Neural cell (in vitro differentiated cells): ENCODE measurements around the gene GCC1. TPM values are rescaled to one million over a fixed set of nuclear protein-coding genes. Genes with fewer than 3 reads are reported as not detected.

Experiments used
- H2AFZ ChIP-seq: fragments of 200-600, 300-800 bp; sonication (generic), shearing (Covaris generic); 2 replicates; pipeline ENCODE4 v1.6.0; 2014; ENCODE audit warnings: low read depth, mild to moderate bottlenecking, antibody characterized with exemption, low read length, moderate library complexity
- H3F3A ChIP-seq: fragments of 200-600 bp; shearing (Covaris generic); 2 replicates; pipeline ENCODE4 v1.6.1; 2016; ENCODE audit warnings: mild to moderate bottlenecking, moderate library complexity, mixed read lengths, antibody characterized with exemption, low read length; ENCODE audit not compliant: insufficient read depth, poor library complexity, severe bottlenecking
- H3K27ac ChIP-seq: fragments of 200-600, 300-800 bp; sonication (generic), shearing (Covaris generic); 2 replicates; pipeline ENCODE4 v1.5.1; 2014; ENCODE audit warnings: mild to moderate bottlenecking, low read length, moderate library complexity
- H3K27me3 ChIP-seq: fragments of 300-800, 200-600 bp; sonication (generic), shearing (Covaris generic); 2 replicates; pipeline ENCODE4 v1.6.0; 2014; ENCODE audit warnings: mild to moderate bottlenecking, low read depth, low read length, moderate library complexity; ENCODE audit not compliant: insufficient read depth
- H3K36me3 ChIP-seq: fragments of 300-800, 200-600 bp; sonication (generic), shearing (Covaris generic); 2 replicates; pipeline ENCODE4 v1.5.1; 2014; ENCODE audit warnings: mild to moderate bottlenecking, antibody characterized with exemption, low read length, moderate library complexity; ENCODE audit not compliant: insufficient read depth
- H3K4me2 ChIP-seq: fragments of 300-800, 200-600 bp; sonication (generic), shearing (Covaris generic); 2 replicates; pipeline ENCODE4 v1.6.0; 2014; ENCODE audit warnings: mild to moderate bottlenecking, low read length
- H3K4me3 ChIP-seq: fragments of 300-800, 200-600 bp; sonication (generic), shearing (Covaris generic); 2 replicates; pipeline ENCODE4 v1.5.1; 2014; ENCODE audit warnings: mild to moderate bottlenecking, low read length, moderate library complexity
- H3K79me2 ChIP-seq: fragments of 200-600 bp; shearing (Covaris generic); replicated peaks from 2 replicates; pipeline ENCODE4 v1.6.0; 2014; ENCODE audit warnings: mild to moderate bottlenecking, low read length, moderate library complexity; ENCODE audit not compliant: insufficient read depth
- H3K9ac ChIP-seq: fragments of 300-800, 200-600 bp; sonication (generic), shearing (Covaris generic); 2 replicates; pipeline ENCODE4 v1.6.1; 2016; ENCODE audit warnings: mild to moderate bottlenecking, low read length, mixed read lengths
- H3K9me2 ChIP-seq: fragments of 200-600 bp; shearing (Covaris generic); 2 replicates; pipeline ENCODE4 v1.6.1; 2016; ENCODE audit warnings: mild to moderate bottlenecking, low read length, mixed read lengths; ENCODE audit not compliant: insufficient read depth
- H3K9me3 ChIP-seq: fragments of 200-600, 300-800 bp; sonication (generic), shearing (Covaris generic); 2 replicates; pipeline ENCODE4 v1.6.1; 2016; ENCODE audit warnings: mild to moderate bottlenecking, mixed run types, low read length, moderate library complexity, mixed read lengths
- H4K20me1 ChIP-seq: fragments of 200-600 bp; shearing (Covaris generic); 2 replicates; pipeline ENCODE4 v1.6.1; 2016; ENCODE audit warnings: mild to moderate bottlenecking, mixed run types; ENCODE audit not compliant: insufficient read depth
- EP300 ChIP-seq: fragments of 450-650 bp; conservative IDR thresholded peaks from 2 replicates; pipeline ENCODE4 v1.6.1; 2014; ENCODE audit warnings: antibody characterized with exemption, mild to moderate bottlenecking, moderate library complexity; ENCODE audit not compliant: poor library complexity, severe bottlenecking
- EZH2 ChIP-seq: fragments of 200-600, 300-800 bp; shearing (Covaris generic), sonication (generic); IDR thresholded peaks from 2 replicates; pipeline ENCODE4 v1.6.1; 2014; ENCODE audit warnings: antibody characterized with exemption, low read length, borderline replicate concordance, mild to moderate bottlenecking; ENCODE audit not compliant: insufficient read depth, poor library complexity, severe bottlenecking
- MXI1 ChIP-seq: fragments of 450-650 bp; conservative IDR thresholded peaks from 2 replicates; pipeline ENCODE4 v1.6.1; 2014; ENCODE audit warnings: antibody characterized with exemption, mild to moderate bottlenecking; ENCODE audit not compliant: poor library complexity, severe bottlenecking
- POLR2AphosphoS5 ChIP-seq: IDR thresholded peaks from 2 replicates; pipeline ENCODE4 v1.6.1; 2012
- RAD21 ChIP-seq: fragments of 450-650 bp; conservative IDR thresholded peaks from 2 replicates; pipeline ENCODE4 v1.6.1; 2014; ENCODE audit warnings: antibody characterized with exemption, mild to moderate bottlenecking, moderate library complexity
- REST ChIP-seq: IDR thresholded peaks from 2 replicates; pipeline ENCODE4 v1.6.1; 2012; ENCODE audit warnings: borderline replicate concordance
- SMC3 ChIP-seq: fragments of 450-650 bp; conservative IDR thresholded peaks from 2 replicates; pipeline ENCODE4 v1.6.1; 2014; ENCODE audit warnings: antibody characterized with exemption, mild to moderate bottlenecking, moderate library complexity; ENCODE audit not compliant: poor library complexity
- TAF1 ChIP-seq: IDR thresholded peaks from 2 replicates; pipeline ENCODE4 v1.6.1; 2012; ENCODE audit warnings: low read depth
- polyA plus RNA-seq: library from polyadenylated mRNA; depleted of rRNA; stranded (reverse); fragments of >200 nt; gene quantifications from 2 replicates; pipeline ENCODE4 v1.2.3, GENCODE V29; 2014
- TF ChIP-seq, protein P1 (sequence below): fragments of 450-650 bp; IDR thresholded peaks from 2 replicates; pipeline ENCODE4 v1.5.1; 2014; ENCODE audit warnings: antibody characterized with exemption, mild to moderate bottlenecking, moderate library complexity; ENCODE audit not compliant: poor library complexity, severe bottlenecking

Gene GCC1
- polyA plus RNA-seq, 1 donor from 2014 or later: 6.6 TPM

DNA sequence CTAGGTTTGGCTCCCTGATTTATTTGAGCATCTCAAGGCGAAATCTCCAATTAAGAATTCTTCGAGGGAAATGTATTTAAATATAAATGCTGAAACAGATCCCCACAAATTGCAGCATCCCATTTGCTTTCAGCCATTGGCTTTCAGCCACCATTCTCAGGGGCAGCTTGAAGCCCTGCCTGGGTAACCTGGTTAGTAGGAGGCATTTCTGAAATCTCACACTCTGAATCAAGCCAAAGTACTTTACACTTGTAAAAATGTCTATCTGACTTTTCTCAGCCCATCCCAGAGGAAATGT is 49.1 kb downstream of the GCC1 start:
- Histone ChIP-seq H3K4me2 (peak overlapping the region; percentile 60), H3K4me3 (peak overlapping the region; percentile 61), H3K9me3 (no peaks in the 10 kb centered on the region), H3K27ac (no peak overlapping the region), H3K9ac (no peak overlapping the region), H3K36me3 (no peaks in the 10 kb centered on the region), H2AFZ (no peak overlapping the region), H3K27me3 (peaks cover 58% of the 10 kb centered on the region), H4K20me1 (no peaks in the 10 kb centered on the region), H3K9me2 (no peaks in the 10 kb centered on the region), H3K79me2 (no peaks in the 10 kb centered on the region), H3F3A (no peaks in the 10 kb centered on the region)
- TF ChIP-seq, protein P1, sequence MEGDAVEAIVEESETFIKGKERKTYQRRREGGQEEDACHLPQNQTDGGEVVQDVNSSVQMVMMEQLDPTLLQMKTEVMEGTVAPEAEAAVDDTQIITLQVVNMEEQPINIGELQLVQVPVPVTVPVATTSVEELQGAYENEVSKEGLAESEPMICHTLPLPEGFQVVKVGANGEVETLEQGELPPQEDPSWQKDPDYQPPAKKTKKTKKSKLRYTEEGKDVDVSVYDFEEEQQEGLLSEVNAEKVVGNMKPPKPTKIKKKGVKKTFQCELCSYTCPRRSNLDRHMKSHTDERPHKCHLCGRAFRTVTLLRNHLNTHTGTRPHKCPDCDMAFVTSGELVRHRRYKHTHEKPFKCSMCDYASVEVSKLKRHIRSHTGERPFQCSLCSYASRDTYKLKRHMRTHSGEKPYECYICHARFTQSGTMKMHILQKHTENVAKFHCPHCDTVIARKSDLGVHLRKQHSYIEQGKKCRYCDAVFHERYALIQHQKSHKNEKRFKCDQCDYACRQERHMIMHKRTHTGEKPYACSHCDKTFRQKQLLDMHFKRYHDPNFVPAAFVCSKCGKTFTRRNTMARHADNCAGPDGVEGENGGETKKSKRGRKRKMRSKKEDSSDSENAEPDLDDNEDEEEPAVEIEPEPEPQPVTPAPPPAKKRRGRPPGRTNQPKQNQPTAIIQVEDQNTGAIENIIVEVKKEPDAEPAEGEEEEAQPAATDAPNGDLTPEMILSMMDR: no peak
- TF ChIP-seq EZH2 (no peak), EP300 (no peak), MXI1 (no peak), TAF1 (no peak), POLR2AphosphoS5 (no peak)

- Histone ChIP-seq H3K9me3 (no peaks in the 10 kb centered on the region), H3K27me3 (peaks cover 58% of the 10 kb centered on the region), H3F3A (no peaks in the 10 kb centered on the region), H3K4me2 (no peak overlapping the region), H4K20me1 (no peaks in the 10 kb centered on the region), H2AFZ (no peak overlapping the region), H3K36me3 (no peaks in the 10 kb centered on the region), H3K4me3 (peak overlapping the region; percentile 61), H3K9me2 (no peaks in the 10 kb centered on the region), H3K27ac (no peak overlapping the region), H3K79me2 (no peaks in the 10 kb centered on the region), H3K9ac (no peak overlapping the region)
- TF ChIP-seq EZH2: no peak
- TF ChIP-seq MXI1: no peak
- no peak for TF ChIP-seq SMC3
- TF ChIP-seq RAD21: no peak
- no peak for TF ChIP-seq POLR2AphosphoS5
- no peak for TF ChIP-seq TAF1
- TF ChIP-seq EP300: no peak
- TF ChIP-seq, protein P1: no peak
- no peak for TF ChIP-seq REST
These were observed 49.6 kb downstream of the GCC1 start for GRCh38 chr7:127535546-127536393.
